Coronary artery (tissue), 2 donors: ENCODE measurements around the gene CFAP299.
"Not testable (repeated sequence)": the region's sequence is repeated elsewhere in the genome, so short reads cannot be mapped to it uniquely, and the experiment has no call there.

Experiments used
- DNase-seq: peaks from one replicate; pipeline ENCODE4 v3.0.0-alpha.2; 2017; ENCODE audit warnings: low spot score
- H3K27ac ChIP-seq, 2 donors: fragments of 200-600 bp; sonication (generic); one replicate each; pipeline ENCODE4 v1.5.1; 2016 to 2019
- H3K4me3 ChIP-seq: fragments of 200-600 bp; sonication (generic); 2 replicates; pipeline ENCODE4 v1.5.1; 2016; ENCODE audit warnings: mild to moderate bottlenecking, moderate library complexity
- TF ChIP-seq, protein P1 (sequence below): fragments of 200-600 bp; sonication (generic); IDR thresholded peaks from one replicate; pipeline ENCODE4 v1.5.1; 2019; ENCODE audit warnings: antibody characterized with exemption

The CFAP299 gene

DNA sequence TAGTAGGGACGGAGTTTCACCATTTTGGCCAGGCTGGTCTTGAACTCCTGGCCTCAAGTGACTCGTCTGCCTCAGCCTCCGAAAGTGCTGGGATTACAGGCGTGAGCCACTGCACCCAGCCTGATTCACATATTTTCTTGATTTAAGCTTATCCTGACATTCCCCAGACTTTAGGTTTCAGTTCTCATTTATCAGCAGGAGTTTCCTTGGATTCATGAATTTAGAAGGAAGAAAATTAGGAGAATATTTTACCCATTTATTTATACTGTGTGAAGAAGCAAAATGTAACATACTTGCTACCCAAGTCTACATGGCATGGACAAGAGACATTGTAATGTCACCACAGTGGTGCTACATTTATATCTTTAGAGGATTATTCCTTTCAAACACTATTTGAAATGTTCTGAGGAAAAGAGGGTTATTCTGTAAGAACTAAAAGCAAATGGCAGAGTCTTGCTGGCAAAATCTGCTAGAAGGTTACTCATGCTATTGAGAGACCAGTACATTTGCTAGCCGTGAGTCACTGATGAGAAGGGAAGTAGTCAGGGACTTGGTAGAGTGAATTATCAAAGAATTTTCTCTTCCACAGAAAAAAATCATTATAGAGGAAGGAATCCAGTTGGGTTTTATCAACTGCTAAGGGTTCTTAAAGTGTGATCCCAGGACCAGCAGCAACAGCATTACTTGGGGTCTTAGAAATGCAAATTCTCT, 26.1 kb upstream of the CFAP299 start:
- TF ChIP-seq, protein P1, sequence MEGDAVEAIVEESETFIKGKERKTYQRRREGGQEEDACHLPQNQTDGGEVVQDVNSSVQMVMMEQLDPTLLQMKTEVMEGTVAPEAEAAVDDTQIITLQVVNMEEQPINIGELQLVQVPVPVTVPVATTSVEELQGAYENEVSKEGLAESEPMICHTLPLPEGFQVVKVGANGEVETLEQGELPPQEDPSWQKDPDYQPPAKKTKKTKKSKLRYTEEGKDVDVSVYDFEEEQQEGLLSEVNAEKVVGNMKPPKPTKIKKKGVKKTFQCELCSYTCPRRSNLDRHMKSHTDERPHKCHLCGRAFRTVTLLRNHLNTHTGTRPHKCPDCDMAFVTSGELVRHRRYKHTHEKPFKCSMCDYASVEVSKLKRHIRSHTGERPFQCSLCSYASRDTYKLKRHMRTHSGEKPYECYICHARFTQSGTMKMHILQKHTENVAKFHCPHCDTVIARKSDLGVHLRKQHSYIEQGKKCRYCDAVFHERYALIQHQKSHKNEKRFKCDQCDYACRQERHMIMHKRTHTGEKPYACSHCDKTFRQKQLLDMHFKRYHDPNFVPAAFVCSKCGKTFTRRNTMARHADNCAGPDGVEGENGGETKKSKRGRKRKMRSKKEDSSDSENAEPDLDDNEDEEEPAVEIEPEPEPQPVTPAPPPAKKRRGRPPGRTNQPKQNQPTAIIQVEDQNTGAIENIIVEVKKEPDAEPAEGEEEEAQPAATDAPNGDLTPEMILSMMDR: no peak
- H3K27ac ChIP-seq: no peak overlapping the region
- DNase-seq: no peak
- H3K4me3 ChIP-seq: no peak overlapping the region

DNA sequence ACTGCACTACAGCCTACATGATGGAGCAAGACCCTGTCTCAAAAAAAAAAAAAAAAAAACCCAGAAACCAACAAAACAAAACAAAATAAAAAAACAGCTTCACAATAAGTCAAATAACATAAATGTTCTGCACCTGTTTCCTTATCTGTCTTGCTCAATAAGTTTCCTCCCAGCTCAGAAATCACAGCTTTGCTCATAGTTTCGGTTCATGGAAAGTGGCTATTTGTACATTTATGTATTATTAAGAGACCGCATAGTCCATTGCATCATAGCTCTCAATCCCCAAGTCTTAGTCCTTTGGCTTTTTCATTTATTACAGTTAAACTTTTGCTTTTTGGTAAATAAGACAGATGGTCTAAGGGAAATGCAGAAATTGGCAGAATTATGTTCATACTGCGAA, 24.4 kb upstream of the CFAP299 start:
- H3K27ac ChIP-seq: no peak overlapping the region
- H3K4me3 ChIP-seq: no peak overlapping the region
- TF ChIP-seq, protein P1: no peak
- no peak for DNase-seq

DNA sequence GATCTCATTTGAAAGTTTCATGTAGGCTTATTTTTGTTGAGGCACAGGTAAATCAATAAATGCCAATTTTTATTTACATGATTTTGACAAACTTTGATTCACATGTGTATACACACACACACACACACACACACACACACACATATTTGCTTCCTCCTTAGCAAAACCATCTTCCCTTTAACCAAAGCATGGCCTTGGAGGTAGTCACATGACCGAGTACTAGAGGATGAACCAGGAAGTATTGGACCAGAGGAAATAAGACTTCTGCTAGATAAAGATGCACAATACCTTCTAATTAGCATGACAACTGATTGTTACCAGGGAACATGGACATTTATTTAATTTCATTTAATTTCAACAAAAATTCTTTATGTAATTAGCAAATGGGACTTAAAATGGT, 23.4 kb upstream of the CFAP299 start:
- TF ChIP-seq, protein P1: no peak
- no peak overlapping the region for H3K4me3 ChIP-seq
- DNase-seq: no peak
- H3K27ac ChIP-seq: no peak overlapping the region

DNA sequence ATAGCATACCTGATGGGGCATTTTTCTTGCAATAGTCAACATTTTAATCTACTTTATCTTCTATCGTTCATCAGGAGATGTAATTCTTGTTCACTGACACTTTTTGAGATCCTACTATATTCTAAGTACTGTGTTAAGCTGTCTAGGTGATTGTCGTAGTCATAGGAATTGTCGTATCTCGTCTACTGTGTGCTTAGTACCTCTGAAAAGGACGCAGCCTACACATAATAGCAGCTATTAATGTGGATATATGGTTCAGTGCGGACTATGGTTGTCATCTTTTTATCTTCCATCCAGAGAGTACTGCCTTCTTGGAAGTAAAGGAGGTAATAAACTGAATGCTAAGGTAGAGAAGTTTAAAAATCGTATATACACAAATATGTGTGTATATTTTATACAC, 21.9 kb upstream of the CFAP299 start:
- Histone ChIP-seq H3K27ac (no peak overlapping the region), H3K4me3 (no peak overlapping the region)
- no peak for DNase-seq
- TF ChIP-seq, protein P1: no peak

DNA sequence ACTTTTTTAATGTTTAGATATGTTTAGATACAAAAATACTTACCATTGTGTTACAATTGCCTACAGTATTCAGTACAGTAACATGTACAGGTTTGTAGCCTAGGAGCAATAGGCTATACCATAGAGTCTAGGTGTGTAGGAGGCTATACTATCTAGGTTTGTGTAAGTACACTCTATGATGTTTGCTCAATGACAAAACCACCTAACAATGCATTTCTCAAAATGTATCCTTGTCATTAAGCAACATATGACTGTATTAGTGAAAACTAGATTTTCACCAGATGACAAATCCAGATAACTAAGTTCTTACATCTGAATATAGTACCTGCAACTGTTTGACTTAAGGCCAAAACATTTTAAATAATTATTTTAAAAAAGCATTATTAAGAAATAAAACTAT, 19.7 kb upstream of the CFAP299 start:
- not testable (repeated sequence) for H3K27ac ChIP-seq, H3K4me3 ChIP-seq, DNase-seq

DNA sequence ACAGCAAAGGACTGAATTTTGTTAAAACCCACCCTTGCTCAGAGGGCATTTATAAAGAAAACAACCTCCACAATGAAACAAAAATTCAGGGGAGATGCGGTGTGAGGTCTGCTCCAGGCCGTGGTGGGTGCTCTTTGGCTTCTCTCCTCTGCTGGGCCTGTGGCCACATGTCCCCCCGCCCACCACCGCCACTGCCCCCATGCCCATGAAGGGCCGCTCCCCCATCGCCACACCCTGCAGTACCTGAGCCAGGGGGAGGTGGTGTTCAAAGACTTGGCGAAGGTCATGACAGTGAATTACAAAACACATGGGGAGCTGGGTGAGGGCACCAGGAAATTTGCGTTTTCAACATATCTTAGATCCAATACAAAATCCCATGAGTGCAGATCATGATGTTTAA, 14.2 kb upstream of the CFAP299 start:
- H3K4me3 ChIP-seq: no peak overlapping the region
- DNase-seq: no peak
- H3K27ac ChIP-seq: no peak overlapping the region
- TF ChIP-seq, protein P1: no peak

DNA sequence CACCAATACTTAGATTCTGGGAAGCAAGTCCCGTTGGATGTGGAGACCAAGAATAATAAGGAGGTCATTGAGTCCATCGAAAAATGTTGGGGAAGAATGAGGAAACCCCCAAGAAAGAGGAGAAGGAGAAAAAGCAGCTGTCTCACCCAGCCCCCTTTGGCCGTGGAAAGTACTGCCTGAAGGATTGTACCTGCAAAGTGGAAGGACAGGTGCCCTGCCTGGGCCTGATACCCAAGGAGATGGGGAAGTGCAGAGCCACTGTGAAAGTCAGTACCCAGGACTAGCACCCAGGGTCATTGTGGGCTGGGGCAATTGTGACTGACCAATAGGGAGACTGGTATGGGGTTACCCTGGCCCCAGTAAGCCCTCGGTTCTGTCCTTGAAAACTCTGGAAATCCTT, 13.8 kb upstream of the CFAP299 start:
- no peak overlapping the region for H3K27ac ChIP-seq
- no peak for DNase-seq
- no peak overlapping the region for H3K4me3 ChIP-seq
- TF ChIP-seq, protein P1: no peak
